Measurements from ENCODE around the gene CLCN1. TPM values are rescaled to one million over a fixed set of nuclear protein-coding genes. Genes with fewer than 3 reads are reported as not detected.
"Not testable (repeated sequence)": the region's sequence is repeated elsewhere in the genome, so short reads cannot be mapped to it uniquely, and the experiment has no call there.

Gene CLCN1
- polyA plus RNA-seq, 3 donors, result 0.07 TPM; not detected in 2

DNA sequence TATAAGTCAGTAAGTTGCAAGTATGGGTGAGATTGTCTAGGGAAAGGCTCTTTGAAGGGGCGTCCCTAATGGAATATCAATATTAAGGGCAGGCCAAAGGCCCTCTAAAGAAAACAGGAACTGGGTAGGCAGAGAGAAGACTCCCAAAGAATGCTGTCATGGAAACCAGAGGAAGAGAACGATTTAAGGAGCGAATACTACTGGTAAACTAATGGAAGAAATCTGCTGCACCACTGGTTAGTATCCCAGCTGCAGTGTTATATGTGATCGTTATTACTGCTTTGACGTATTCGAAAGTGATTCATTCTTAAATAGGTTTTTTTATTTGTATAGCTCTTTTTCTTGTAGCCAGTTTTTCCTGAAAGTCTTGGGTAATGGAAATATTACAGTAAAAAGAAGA is 26.5 kb upstream of the CLCN1 start:
- 18 to 39% (median 27%) methylated on average over 6 of the region's 6 CpGs for WGBS, 3 donors
- no peak overlapping the region for H3K27ac ChIP-seq (ENCODE audit: low read depth, low read length)

GRCh38 chr7:143289888-143290287 is 26.0 kb upstream of the CLCN1 start:
- 55 to 69% (median 56%) methylated on average over 4 of the region's 4 CpGs for WGBS, 3 donors
- H3K27ac ChIP-seq (ENCODE audit: low read depth, low read length), result not testable (repeated sequence)

DNA sequence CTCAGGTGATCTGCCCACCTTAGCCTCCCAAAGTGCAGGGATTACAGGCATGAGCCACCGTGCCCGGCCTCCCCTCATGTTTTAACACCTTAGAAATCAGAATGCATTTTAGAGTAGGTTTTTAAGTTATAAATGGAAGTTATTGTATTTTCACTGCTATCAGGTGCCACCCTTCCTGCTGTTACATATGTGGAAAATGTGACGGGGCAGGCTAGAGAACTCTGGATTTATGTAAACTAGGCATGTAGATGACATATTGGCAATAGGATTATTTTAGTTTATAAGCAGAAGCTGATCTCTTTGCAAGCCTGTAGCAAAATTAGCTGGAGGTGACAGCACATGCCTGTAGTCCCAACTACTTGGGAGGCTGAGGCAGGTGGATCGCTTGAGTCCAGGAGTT is 25.6 kb upstream of the CLCN1 start:
- H3K27ac ChIP-seq (ENCODE audit: low read depth, low read length), result no peak overlapping the region
- 70 to 86% (median 78%) methylated on average over 4 of the region's 4 CpGs for WGBS, 3 donors

DNA sequence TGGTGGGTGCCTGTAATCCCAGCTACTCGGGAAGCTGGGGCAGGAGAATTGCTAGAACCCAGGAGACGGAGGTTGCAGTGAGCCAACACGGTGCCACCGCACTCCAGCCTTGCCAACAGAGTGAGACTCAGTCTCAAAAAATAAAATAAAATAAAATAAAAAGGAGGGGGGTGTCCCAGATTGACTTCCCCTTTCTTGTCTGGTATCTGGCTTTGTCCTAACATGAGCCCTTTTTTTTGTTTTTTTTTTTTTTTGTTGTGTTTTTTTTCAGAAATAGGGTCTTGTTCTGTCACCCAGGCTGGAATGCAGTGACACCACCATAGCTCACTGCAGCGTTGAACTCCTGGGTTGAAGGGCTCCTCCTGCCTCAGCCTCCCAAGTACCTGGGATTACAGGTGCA is 23.0 kb upstream of the CLCN1 start:
- no peak overlapping the region for H3K27ac ChIP-seq (ENCODE audit: low read depth, low read length)
- 93 to 94% (median 93%) methylated on average over 5 of the region's 5 CpGs for WGBS, 3 donors

DNA sequence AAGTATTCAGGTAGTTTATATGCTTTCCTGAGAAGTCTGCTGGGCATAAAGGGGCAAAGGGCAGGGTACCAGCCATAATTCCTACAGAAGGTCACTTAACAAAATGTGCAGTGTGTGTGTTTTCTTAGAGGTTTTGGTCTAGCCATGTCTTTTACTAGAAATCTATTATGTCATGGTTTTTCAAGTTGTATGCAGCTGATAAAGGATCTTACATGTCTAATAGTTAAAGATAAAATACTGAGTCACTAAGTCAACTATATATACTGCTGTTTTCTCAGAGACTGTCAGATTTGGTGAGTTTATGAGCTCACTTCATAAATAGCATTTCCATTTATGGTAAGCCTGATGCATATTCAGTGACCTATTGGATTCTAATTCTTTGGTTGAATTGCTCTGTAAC is 20.0 kb upstream of the CLCN1 start:
- no peak overlapping the region for H3K27ac ChIP-seq (ENCODE audit: low read depth, low read length)

GRCh38 chr7:143296686-143297085 is 19.2 kb upstream of the CLCN1 start:
- 27 to 62% (median 35%) methylated on average over 2 of the region's 2 CpGs for WGBS, 3 donors
- H3K27ac ChIP-seq (ENCODE audit: low read depth, low read length), result no peak overlapping the region

GRCh38 chr7:143299346-143299745 is 16.6 kb upstream of the CLCN1 start:
- whole genome bisulfite sequencing, 3 donors, result 83 to 90% (median 90%) methylated on average over 2 of the region's 2 CpGs
- H3K27ac ChIP-seq (ENCODE audit: low read depth, low read length), result no peak overlapping the region

DNA sequence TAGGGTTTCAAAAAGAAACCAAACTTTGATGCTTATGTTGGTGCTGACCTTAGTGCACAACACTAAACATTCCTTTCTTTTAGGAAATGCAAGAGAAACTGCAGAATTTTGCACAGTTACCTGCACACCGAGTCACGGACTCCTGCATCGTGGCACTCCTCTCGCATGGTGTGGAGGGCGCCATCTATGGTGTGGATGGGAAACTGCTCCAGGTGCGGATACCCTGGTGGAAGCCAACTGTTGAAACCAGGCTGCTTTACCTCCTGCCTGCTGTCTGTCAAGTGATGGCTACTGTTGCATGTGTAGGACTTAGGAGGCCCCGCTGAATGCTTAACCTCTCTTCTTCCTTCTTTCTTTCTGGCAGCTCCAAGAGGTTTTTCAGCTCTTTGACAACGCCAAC is 16.1 kb upstream of the CLCN1 start:
- WGBS, 3 donors, result 48 to 70% (median 70%) methylated on average over 8 of the region's 8 CpGs
- H3K27ac ChIP-seq (ENCODE audit: low read depth, low read length), result no peak overlapping the region

GRCh38 chr7:143300959-143301935 is 14.7 kb upstream of the CLCN1 start:
- 54 to 74% (median 58%) methylated on average over 8 of the region's 8 CpGs for WGBS, 3 donors
- H3K27ac ChIP-seq (ENCODE audit: low read depth, low read length), result no peak overlapping the region

GRCh38 chr7:143303733-143304132 is 12.2 kb upstream of the CLCN1 start:
- WGBS, 3 donors, result 95 to 97% (median 95%) methylated on average over 10 of the region's 10 CpGs
- H3K27ac ChIP-seq (ENCODE audit: low read depth, low read length), result no peak overlapping the region

DNA sequence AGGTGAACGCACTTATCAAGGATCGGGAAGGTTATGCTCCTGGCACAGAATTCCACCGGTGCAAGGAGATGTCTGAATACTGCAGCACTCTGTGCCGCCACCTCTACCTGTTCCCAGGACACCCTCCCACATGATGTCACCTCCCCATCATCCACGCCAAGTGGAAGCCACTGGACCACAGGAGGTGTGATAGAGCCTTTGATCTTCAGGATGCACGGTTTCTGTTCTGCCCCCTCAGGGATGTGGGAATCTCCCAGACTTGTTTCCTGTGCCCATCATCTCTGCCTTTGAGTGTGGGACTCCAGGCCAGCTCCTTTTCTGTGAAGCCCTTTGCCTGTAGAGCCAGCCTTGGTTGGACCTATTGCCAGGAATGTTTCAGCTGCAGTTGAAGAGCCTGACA is 11.0 kb upstream of the CLCN1 start:
- H3K27ac ChIP-seq (ENCODE audit: low read depth, low read length), result no peak overlapping the region
- 86 to 90% (median 88%) methylated on average over 6 of the region's 6 CpGs for WGBS, 3 donors

- WGBS, 3 donors, result 33 to 67% (median 61%) methylated on average over 10 of the region's 10 CpGs
- no peak overlapping the region for H3K27ac ChIP-seq (ENCODE audit: low read depth, low read length)
These were observed 10.4 kb upstream of the CLCN1 start for GRCh38 chr7:143305423-143306070.

DNA sequence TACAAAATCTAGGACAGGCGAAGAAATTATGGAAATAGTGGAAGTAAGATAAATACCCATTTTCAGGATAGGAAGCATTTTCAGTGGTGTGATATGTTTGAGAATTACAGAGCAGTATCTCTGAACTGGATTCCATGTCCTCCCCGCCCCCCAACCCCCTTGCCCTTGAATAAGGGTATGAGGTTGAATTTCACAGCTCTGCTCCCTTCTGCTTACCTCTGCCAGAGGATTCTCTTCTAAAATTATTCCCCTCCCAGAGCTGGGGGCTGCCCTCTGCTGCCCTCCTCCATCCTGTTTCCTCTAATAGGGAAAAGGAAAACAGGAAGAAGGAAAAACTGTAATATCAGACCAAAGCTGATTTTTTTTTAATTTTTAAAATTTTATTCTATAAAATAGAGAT is 7.3 kb upstream of the CLCN1 start:
- 89 to 96% (median 94%) methylated on average over 2 of the region's 2 CpGs for WGBS, 3 donors
- no peak overlapping the region for H3K27ac ChIP-seq (ENCODE audit: low read depth, low read length)

DNA sequence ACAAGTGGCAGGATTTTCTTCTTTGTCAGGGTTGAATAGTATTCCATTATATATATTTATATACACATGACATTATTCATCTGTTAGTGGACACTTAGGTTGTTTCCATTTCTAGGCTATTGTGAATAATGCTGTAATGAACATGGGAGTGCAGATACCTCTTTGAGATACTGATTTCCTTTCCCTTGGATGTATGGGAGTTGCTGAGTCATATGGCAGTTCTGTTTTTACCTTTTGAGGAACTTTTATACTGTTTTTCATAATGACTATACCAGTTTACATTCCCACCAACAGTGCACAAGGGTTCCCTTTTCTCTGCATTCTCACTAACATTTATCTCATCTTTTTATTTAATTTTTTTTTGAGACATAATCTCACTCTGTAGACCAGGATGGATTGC is 1.8 kb upstream of the CLCN1 start:
- H3K27ac ChIP-seq (ENCODE audit: low read depth, low read length), result no peak overlapping the region

DNA sequence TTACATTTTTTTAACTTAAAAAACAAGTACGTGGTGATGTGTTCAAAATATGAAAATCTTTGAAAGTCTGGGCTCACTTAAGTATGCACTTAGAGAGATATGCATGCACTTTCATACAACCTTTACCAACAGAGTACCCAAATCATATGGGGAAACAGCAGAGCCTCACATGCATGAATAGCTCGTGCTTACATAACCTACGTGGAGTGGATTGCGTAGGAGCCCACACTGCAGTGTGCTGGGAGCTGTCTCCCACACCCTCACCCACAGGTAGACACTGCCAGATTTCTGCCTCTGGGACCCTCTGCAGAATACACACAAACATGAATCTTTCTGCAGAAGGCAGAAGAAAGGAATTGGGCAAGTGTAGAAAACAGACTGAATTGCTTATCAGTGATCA is 581 bp downstream of the CLCN1 start:
- no peak overlapping the region for H3K27ac ChIP-seq (ENCODE audit: low read depth, low read length)
- WGBS, 3 donors, result 56 to 84% (median 57%) methylated on average over 4 of the region's 4 CpGs

GRCh38 chr7:143318661-143319060 is 2.8 kb downstream of the CLCN1 start:
- 28 to 61% (median 49%) methylated on average over 5 of the region's 5 CpGs for WGBS, 3 donors
- H3K27ac ChIP-seq (ENCODE audit: low read depth, low read length), result no peak overlapping the region

DNA sequence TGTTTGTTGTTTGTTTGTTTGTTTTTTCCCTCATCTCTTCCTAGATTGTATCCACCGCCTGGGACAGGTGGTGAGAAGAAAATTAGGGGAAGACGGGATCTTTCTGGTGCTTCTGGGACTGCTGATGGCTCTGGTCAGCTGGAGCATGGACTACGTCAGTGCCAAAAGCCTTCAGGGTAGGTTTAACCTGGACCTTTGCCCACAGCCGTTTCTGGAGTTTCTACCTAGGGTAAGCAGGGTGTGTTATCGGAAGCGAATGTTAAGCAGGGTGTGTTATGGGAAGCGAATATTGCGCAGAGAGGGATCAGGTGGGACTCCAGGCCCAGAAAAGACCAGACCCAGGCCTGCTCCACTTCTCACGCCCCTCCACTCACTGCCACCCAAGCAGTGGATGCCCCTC is 4.7 kb downstream of the CLCN1 start:
- H3K27ac ChIP-seq (ENCODE audit: low read depth, low read length), result no peak overlapping the region
- WGBS, 3 donors, result 70 to 80% (median 75%) methylated on average over 9 of the region's 9 CpGs

DNA sequence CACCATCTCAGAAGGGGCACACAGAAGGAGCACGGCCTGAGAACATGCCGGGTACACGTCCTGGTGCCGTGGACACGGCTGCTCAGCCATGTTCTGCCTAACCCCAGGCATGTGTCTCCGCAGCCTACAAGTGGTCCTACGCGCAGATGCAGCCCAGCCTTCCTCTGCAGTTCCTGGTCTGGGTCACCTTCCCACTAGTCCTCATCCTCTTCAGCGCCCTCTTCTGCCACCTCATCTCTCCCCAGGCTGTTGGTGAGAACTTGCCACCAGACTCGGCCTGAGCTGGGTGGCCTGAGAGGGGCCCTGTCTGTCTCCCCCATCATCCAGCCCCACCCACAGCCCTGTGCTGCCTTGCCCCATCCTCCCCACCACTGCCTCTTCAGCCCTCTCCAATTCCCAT is 5.3 kb downstream of the CLCN1 start:
- WGBS, 3 donors, result 95 to 99% (median 96%) methylated on average over 10 of the region's 10 CpGs
- H3K27ac ChIP-seq (ENCODE audit: low read depth, low read length), result no peak overlapping the region

DNA sequence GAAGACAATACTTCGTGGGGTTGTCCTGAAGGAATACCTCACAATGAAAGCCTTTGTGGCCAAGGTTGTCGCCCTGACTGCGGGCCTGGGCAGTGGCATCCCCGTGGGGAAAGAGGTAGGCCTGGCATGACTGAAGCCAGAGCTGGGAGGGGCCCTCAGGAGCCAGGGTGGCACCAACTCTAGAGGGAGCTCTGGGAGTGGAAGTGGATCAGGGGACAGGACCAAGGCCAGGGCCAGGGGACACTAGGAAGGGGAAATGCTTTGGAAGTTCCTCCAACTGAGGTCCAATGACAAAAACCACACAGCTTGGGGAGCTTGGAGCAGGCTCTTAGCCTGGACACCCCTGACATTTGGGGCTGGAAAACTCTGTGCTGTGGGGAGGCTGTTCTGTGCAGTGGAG is 5.8 kb downstream of the CLCN1 start:
- WGBS, 3 donors, result 81 to 92% (median 84%) methylated on average over 4 of the region's 4 CpGs

More for the DNA sequence above, 5.8 kb downstream of the CLCN1 start:
- H3K27ac ChIP-seq (ENCODE audit: low read depth, low read length), result no peak overlapping the region
